ENCODE measurements around the gene CCDC85A. TPM values are rescaled to one million over a fixed set of nuclear protein-coding genes. Genes with fewer than 3 reads are reported as not detected.

The CCDC85A gene
- total RNA-seq, 4 donors from 2014 or later = 0.20 to 1.1 (median 0.92) TPM

GRCh38 chr2:56326346-56326741 lies 142.6 kb downstream of the CCDC85A start:
- intact Hi-C loops (cut with DNase I; ENCODE audit: low total_unique reads) = no loop called here
- no peak for DNase-seq
- TF ChIP-seq CTCF (IDR thresholded peaks at IDR 0.05) (no peak), POLR2AphosphoS5 (IDR thresholded peaks at IDR 0.05) (no peak), EP300 (IDR thresholded peaks at IDR 0.05; ENCODE audit: low read depth) (no peak), POLR2A (IDR thresholded peaks at IDR 0.05) (no peak)
- Histone ChIP-seq H3K36me3 (no peaks in the 10 kb centered on the region), H3K4me1 (no peaks in the 10 kb centered on the region), H3K27ac (no peak overlapping the region), H3K4me3 (no peak overlapping the region), H3K27me3 (no peaks in the 10 kb centered on the region), H3K9me3 (no peaks in the 10 kb centered on the region)
- WGBS, 2 donors (ENCODE audit: low coverage in 1 of 2) = 74 to 86% methylated on average over 1 of the region's 1 CpG
- in situ Hi-C loops (cut with MboI; ENCODE audit: low pct_ligation_motif_present in 1 of 4, low pct_unique_long_range_greater_than_20kb in 1 of 4, low sequenced_read_pairs in 3 of 4) = no loop called here

- H3K4me3 ChIP-seq = no peak overlapping the region
- 73 to 76% methylated on average over 1 to 7 of the region's 7 CpGs for WGBS, 2 donors (ENCODE audit: low coverage in 1 of 2)
- H3K36me3 ChIP-seq = no peaks in the 10 kb centered on the region
- H3K27me3 ChIP-seq = no peaks in the 10 kb centered on the region
- TF ChIP-seq POLR2AphosphoS5 (IDR thresholded peaks at IDR 0.05) (no peak), EP300 (IDR thresholded peaks at IDR 0.05; ENCODE audit: low read depth) (no peak), CTCF (IDR thresholded peaks at IDR 0.05) (no peak), POLR2A (IDR thresholded peaks at IDR 0.05) (no peak)
- H3K27ac ChIP-seq = no peak overlapping the region
- H3K9me3 ChIP-seq = no peaks in the 10 kb centered on the region
- no peaks in the 10 kb centered on the region for H3K4me1 ChIP-seq
- DNase-seq = no peak
- intact Hi-C loops (cut with DNase I; ENCODE audit: low total_unique reads) = no loop called here
- in situ Hi-C loops (cut with MboI; ENCODE audit: low pct_ligation_motif_present in 1 of 4, low pct_unique_long_range_greater_than_20kb in 1 of 4, low sequenced_read_pairs in 3 of 4) = no loop called here
Measured at GRCh38 chr2:56331810-56332209, 148.0 kb downstream of the CCDC85A start.

- intact Hi-C loops (cut with DNase I; ENCODE audit: low total_unique reads) = no loop called here
- Histone ChIP-seq H3K4me1 (no peaks in the 10 kb centered on the region), H3K4me3 (no peak overlapping the region), H3K27ac (no peak overlapping the region), H3K27me3 (no peaks in the 10 kb centered on the region), H3K36me3 (no peaks in the 10 kb centered on the region), H3K9me3 (no peaks in the 10 kb centered on the region)
- WGBS, 2 donors (ENCODE audit: low coverage in 1 of 2) = 27 to 38% methylated on average over 2 of the region's 2 CpGs
- no peak for TF ChIP-seq EP300 (IDR thresholded peaks at IDR 0.05; ENCODE audit: low read depth)
- no peak for TF ChIP-seq CTCF (IDR thresholded peaks at IDR 0.05)
- no peak for TF ChIP-seq POLR2A (IDR thresholded peaks at IDR 0.05)
- no peak for TF ChIP-seq POLR2AphosphoS5 (IDR thresholded peaks at IDR 0.05)
- no peak for DNase-seq
- in situ Hi-C loops (cut with MboI; ENCODE audit: low pct_ligation_motif_present in 1 of 4, low pct_unique_long_range_greater_than_20kb in 1 of 4, low sequenced_read_pairs in 3 of 4) = no loop called here
Measured at GRCh38 chr2:56333812-56334485, 150.2 kb downstream of the CCDC85A start.

GRCh38 chr2:56334622-56335021 lies 150.8 kb downstream of the CCDC85A start:
- Histone ChIP-seq H3K27me3 (no peaks in the 10 kb centered on the region), H3K36me3 (no peaks in the 10 kb centered on the region), H3K4me3 (no peak overlapping the region), H3K9me3 (no peaks in the 10 kb centered on the region), H3K27ac (no peak overlapping the region), H3K4me1 (no peaks in the 10 kb centered on the region)
- in situ Hi-C loops (cut with MboI; ENCODE audit: low pct_ligation_motif_present in 1 of 4, low pct_unique_long_range_greater_than_20kb in 1 of 4, low sequenced_read_pairs in 3 of 4) = no loop called here
- no peak for TF ChIP-seq POLR2AphosphoS5 (IDR thresholded peaks at IDR 0.05)
- TF ChIP-seq CTCF (IDR thresholded peaks at IDR 0.05) = no peak
- no peak for TF ChIP-seq POLR2A (IDR thresholded peaks at IDR 0.05)
- TF ChIP-seq EP300 (IDR thresholded peaks at IDR 0.05; ENCODE audit: low read depth) = no peak
- no peak for DNase-seq
- intact Hi-C loops (cut with DNase I; ENCODE audit: low total_unique reads) = no loop called here

All from transverse colon (tissue), 4 donors.